ENCODE measurements around the gene GHITM. TPM values are rescaled to one million over a fixed set of nuclear protein-coding genes. Genes with fewer than 3 reads are reported as not detected.
A peak's percentile ranks its signal among the peaks of the same experiment; 100 is the strongest.

The GHITM gene
- total RNA-seq, 2 donors from 2014 or later = 284 to 404 TPM

GRCh38 chr10:84200537-84201243 is 61.4 kb downstream of the GHITM start:
- intact Hi-C loops (cut with DNase I) = loop anchor here (5.0 kb wide), 1 partner anchor 38 kb away; no protein-coding TSS in a partner anchor
- peaks cover 30% of the 10 kb centered on the region for H3K4me1 ChIP-seq
- H3K36me3 ChIP-seq = no peaks in the 10 kb centered on the region
- peak; percentile 87 for DNase-seq
- no peaks in the 10 kb centered on the region for H3K9me3 ChIP-seq
- H3K27me3 ChIP-seq = no peaks in the 10 kb centered on the region
- peak overlapping the region; percentile 81 for H3K27ac ChIP-seq
- H3K9ac ChIP-seq (ENCODE audit: low read depth in 2 of 2, low read length in 2 of 2) = peak overlapping the region in 1 of 2 donors; percentile 86
- no peak overlapping the region for H3K4me3 ChIP-seq
- TF ChIP-seq CTCF (IDR thresholded peaks at IDR 0.05) = no peak

GRCh38 chr10:84201244-84201606 is 61.9 kb downstream of the GHITM start:
- intact Hi-C loops (cut with DNase I) = loop anchor here (5.0 kb wide), 1 partner anchor 39 kb away; no protein-coding TSS in a partner anchor
- Histone ChIP-seq H3K4me3 (no peak overlapping the region), H3K4me1 (peaks cover 29% of the 10 kb centered on the region), H3K9me3 (no peaks in the 10 kb centered on the region), H3K9ac (ENCODE audit: low read depth in 2 of 2, low read length in 2 of 2) (peak overlapping the region; percentile 48 to 86), H3K27ac (peak overlapping the region; percentile 81), H3K36me3 (no peaks in the 10 kb centered on the region), H3K27me3 (no peaks in the 10 kb centered on the region)
- DNase-seq = no peak
- no peak for TF ChIP-seq CTCF (IDR thresholded peaks at IDR 0.05)

DNA sequence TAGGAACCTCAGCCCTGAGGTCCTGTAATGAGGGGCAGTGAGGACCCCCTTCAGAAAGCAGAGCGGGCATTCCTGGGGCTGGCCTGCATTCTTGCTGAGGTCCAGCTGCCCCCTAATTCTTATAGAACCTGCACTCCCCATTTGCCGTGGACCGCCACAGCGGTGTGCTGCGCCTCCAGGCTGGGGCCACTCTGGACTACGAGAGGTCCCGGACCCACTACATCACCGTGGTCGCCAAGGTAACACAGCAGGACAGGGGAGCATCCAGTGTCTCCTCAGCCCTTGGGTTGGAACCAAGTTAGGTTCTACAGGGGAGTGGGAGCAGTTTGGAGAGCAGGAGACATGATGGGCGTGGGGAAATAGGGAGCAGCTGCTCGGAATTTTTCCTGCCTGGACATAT is 62.4 kb downstream of the GHITM start:
- TF ChIP-seq CTCF (IDR thresholded peaks at IDR 0.05) = no peak
- DNase-seq = no peak
- intact Hi-C loops (cut with DNase I) = loop anchor here (5.0 kb wide), 1 partner anchor 39 kb away; no protein-coding TSS in a partner anchor
- Histone ChIP-seq H3K4me3 (no peak overlapping the region), H3K27me3 (no peaks in the 10 kb centered on the region), H3K27ac (peak overlapping the region; percentile 81), H3K36me3 (no peaks in the 10 kb centered on the region), H3K9me3 (no peaks in the 10 kb centered on the region), H3K9ac (ENCODE audit: low read depth in 2 of 2, low read length in 2 of 2) (peak overlapping the region in 1 of 2 donors; percentile 86), H3K4me1 (peaks cover 25% of the 10 kb centered on the region)

DNA sequence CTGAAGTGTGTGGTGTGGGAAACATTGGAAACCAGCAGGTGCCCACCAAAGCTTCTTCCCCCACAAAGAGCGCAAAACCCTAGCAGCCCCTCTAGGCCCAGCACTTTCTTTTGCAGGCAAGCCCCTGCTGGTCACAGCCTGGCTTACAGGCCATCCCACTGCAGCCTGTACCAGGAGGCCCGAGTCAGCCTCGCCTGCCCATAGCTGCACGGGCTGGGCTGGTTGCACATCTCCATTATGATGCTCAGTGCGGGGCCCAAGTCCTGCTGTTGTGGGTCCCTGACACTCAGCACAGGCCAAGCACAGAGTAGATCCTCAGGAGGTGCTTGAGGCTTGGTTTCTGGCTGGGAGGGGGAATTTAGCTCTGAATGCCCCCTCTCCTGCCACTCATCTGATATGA is 63.0 kb downstream of the GHITM start:
- no peaks in the 10 kb centered on the region for H3K36me3 ChIP-seq
- TF ChIP-seq CTCF (IDR thresholded peaks at IDR 0.05) = no peak
- intact Hi-C loops (cut with DNase I) = loop anchor here (5.0 kb wide), 1 partner anchor 40 kb away; no protein-coding TSS in a partner anchor
- peak overlapping the region in 1 of 2 donors; percentile 86 for H3K9ac ChIP-seq (ENCODE audit: low read depth in 2 of 2, low read length in 2 of 2)
- H3K27ac ChIP-seq = no peak overlapping the region
- H3K4me1 ChIP-seq = peaks cover 20% of the 10 kb centered on the region
- DNase-seq = no peak
- no peaks in the 10 kb centered on the region for H3K9me3 ChIP-seq
- H3K4me3 ChIP-seq = no peak overlapping the region
- H3K27me3 ChIP-seq = no peaks in the 10 kb centered on the region

Other genes starting within 250 kb of the GHITM start
- gene GPR15LG, start 34.3 kb downstream of the GHITM start, total RNA-seq = 100 to 1,000 TPM; 515 to 560 TPM
- 100 to 1,000 TPM in 1 of 2 donors, 10 to 100 TPM in 1; 99.3 to 105 TPM for gene CDHR1, start 55.0 kb downstream of the GHITM start, total RNA-seq
- gene LRIT2, start 86.0 kb downstream of the GHITM start, total RNA-seq = not detected
- gene LRIT1, start 102.0 kb downstream of the GHITM start, total RNA-seq = not detected
- not detected for gene RGR, start 105.5 kb downstream of the GHITM start, total RNA-seq
- gene CCSER2, start 189.1 kb downstream of the GHITM start, total RNA-seq = 10 to 100 TPM; 33.7 to 64.5 TPM

All from colonic mucosa (tissue), 4 donors.